CD14-positive monocyte (primary cell): ENCODE data around the gene ARHGAP32. TPM values are rescaled to one million over a fixed set of nuclear protein-coding genes. Genes with fewer than 3 reads are reported as not detected.

Experiments
- DNase-seq, 3 donors: peaks; one replicate each; pipeline ENCODE4 v3.0.0-alpha.2; 2011 to 2022
- H2AFZ ChIP-seq: 2 replicates; pipeline ENCODE4 v1.6.0; 2012; ENCODE audit warnings: mild to moderate bottlenecking, low read depth, low read length, inconsistent platforms; ENCODE audit not compliant: insufficient read depth, poor library complexity, severe bottlenecking
- H3K27ac ChIP-seq, 2 donors: 1 replicate in 1 of 2; 2 replicates in 1 of 2; pipeline ENCODE4 v1.5.1; 2012 to 2013; ENCODE audit warnings: low read length in 2 of 2, control low read depth in 1 of 2, inconsistent platforms in 1 of 2, low read depth in 1 of 2, mild to moderate bottlenecking in 1 of 2
- H3K27me3 ChIP-seq, 2 donors: one replicate each; pipeline versions ENCODE4 v1.6.0 to v1.6.1; 2011 to 2013; ENCODE audit warnings: low read length in 2 of 2; ENCODE audit not compliant: control insufficient read depth in 2 of 2, insufficient read depth in 2 of 2
- H3K36me3 ChIP-seq, 2 donors: replicated peaks in 1 of 2; 1 replicate in 1 of 2; 2 replicates in 1 of 2; pipeline versions ENCODE4 v1.5.1 to v1.6.1; 2012 to 2013; ENCODE audit warnings: low read length in 2 of 2, control low read depth in 1 of 2, inconsistent platforms in 1 of 2, mild to moderate bottlenecking in 1 of 2; ENCODE audit not compliant: insufficient read depth in 2 of 2, control insufficient read depth in 1 of 2
- H3K4me1 ChIP-seq, 2 donors: 1 replicate in 1 of 2; 2 replicates in 1 of 2; pipeline versions ENCODE4 v1.5.1 to v1.6.1; 2012 to 2013; ENCODE audit warnings: low read length in 2 of 2, control low read depth in 1 of 2, inconsistent platforms in 1 of 2, mild to moderate bottlenecking in 1 of 2, moderate library complexity in 1 of 2; ENCODE audit not compliant: insufficient read depth in 2 of 2, control insufficient read depth in 1 of 2
- H3K4me2 ChIP-seq: replicated peaks from 2 replicates; pipeline ENCODE3; 2012; ENCODE audit warnings: low read length, moderate library complexity, mild to moderate bottlenecking; ENCODE audit not compliant: poor library complexity, severe bottlenecking; ENCODE audit errors: extremely low read depth
- H3K4me3 ChIP-seq, 3 experiments: fragments of 200-600 bp in 1 of 3; sonication (generic) in 1 of 3; replicated peaks in 1 of 3; 1 replicate in 2 of 3; 2 replicates in 1 of 3; pipeline ENCODE4 v1.5.1; 2011 to 2013; ENCODE audit warnings: low read length in 3 of 3, mild to moderate bottlenecking in 3 of 3, control low read depth in 2 of 3, low read depth in 2 of 3, inconsistent platforms in 1 of 3, moderate library complexity in 1 of 3
- H3K79me2 ChIP-seq: 2 replicates; pipeline ENCODE4 v1.6.0; 2012; ENCODE audit warnings: mild to moderate bottlenecking, control low read depth, inconsistent platforms, low read length, moderate library complexity; ENCODE audit not compliant: insufficient read depth
- H3K9ac ChIP-seq: 2 replicates; pipeline ENCODE4 v1.6.0; 2017; ENCODE audit warnings: low read length, mild to moderate bottlenecking; ENCODE audit not compliant: insufficient read depth, poor library complexity, severe bottlenecking
- H3K9me3 ChIP-seq, 2 donors: replicated peaks in 1 of 2; 1 replicate in 1 of 2; 2 replicates in 1 of 2; pipeline versions ENCODE4 v1.5.1 to v1.6.1; 2012 to 2013; ENCODE audit warnings: low read length in 2 of 2, control low read depth in 1 of 2; ENCODE audit not compliant: control insufficient read depth in 1 of 2, insufficient read depth in 1 of 2
- H4K20me1 ChIP-seq: 2 replicates; pipeline ENCODE4 v1.6.0; 2012; ENCODE audit warnings: mild to moderate bottlenecking, low read length, control low read depth, moderate library complexity; ENCODE audit not compliant: insufficient read depth
- H3K27ac Mint-ChIP-seq, 7 donors: one replicate each; pipeline ENCODE4 v1.8.0; 2020; ENCODE audit warnings: mild to moderate bottlenecking in 7 of 7, mixed read lengths in 7 of 7, moderate library complexity in 6 of 7, inconsistent platforms in 2 of 7
- H3K27me3 Mint-ChIP-seq, 3 donors: one replicate each; pipeline ENCODE4 v1.8.0; 2021 to 2022; ENCODE audit warnings: low read depth in 3 of 3, mild to moderate bottlenecking in 3 of 3, mixed read lengths in 3 of 3, moderate library complexity in 3 of 3, inconsistent platforms in 1 of 3
- H3K36me3 Mint-ChIP-seq, 2 donors: one replicate each; pipeline ENCODE4 v1.8.0; 2020; ENCODE audit warnings: mixed read lengths in 2 of 2, inconsistent platforms in 1 of 2, mild to moderate bottlenecking in 1 of 2
- H3K4me1 Mint-ChIP-seq: one replicate; pipeline ENCODE4 v1.8.0; 2020; ENCODE audit warnings: mild to moderate bottlenecking, mixed read lengths
- H3K4me3 Mint-ChIP-seq, 2 donors: one replicate each; pipeline ENCODE4 v1.8.0; 2020; ENCODE audit warnings: mild to moderate bottlenecking in 2 of 2, mixed read lengths in 2 of 2, moderate library complexity in 1 of 2
- H3K9me3 Mint-ChIP-seq, 7 donors: one replicate each; pipeline ENCODE4 v1.8.0; 2020 to 2022; ENCODE audit warnings: mixed read lengths in 7 of 7, mild to moderate bottlenecking in 6 of 7, moderate library complexity in 6 of 7, inconsistent platforms in 2 of 7
- CTCF ChIP-seq: fragments of 200-600 bp; IDR thresholded peaks from one replicate; pipeline ENCODE4 v1.8.0; 2022; ENCODE audit warnings: antibody characterized with exemption, mild to moderate bottlenecking
- WGBS: methylation state at CpG from one replicate; pipeline ENCODE4 v1.1.5; 2013; ENCODE audit warnings: missing lambda C conversion rate; ENCODE audit not compliant: insufficient coverage; 5-methylcytosine and 5-hydroxymethylcytosine counted together
- intact Hi-C, 2 donors: fragments of 100-400 bp; cut with micrococcal nuclease; formaldehyde crosslinking; loops; one replicate each; pipeline versions ENCODE4 v1.15.0 to v1.15.1; 2023
- polyA plus RNA-seq, 3 donors: library from polyadenylated mRNA; depleted of rRNA in 1 of 3; unstranded in 2 of 3; stranded (reverse) in 1 of 3; fragments of 300-500 nt in 2 of 3; fragments of >200 nt in 1 of 3; fragmentation: Illumina TruSeq in 2 of 3; gene quantifications; 1 replicate in 2 of 3; 2 replicates in 1 of 3; pipeline ENCODE4 v1.2.3, GENCODE V29; 2012 to 2021

The ARHGAP32 gene
- polyA plus RNA-seq, 3 donors = 0.13 to 3.4 (median 0.72) TPM

- H3K4me1 Mint-ChIP-seq = peaks cover 5% of the 10 kb centered on the region
- DNase-seq = no peak
These were observed 224.5 kb downstream of the ARHGAP32 start for GRCh38 chr11:128967578-128967977.

GRCh38 chr11:128965485-128965884 is 226.6 kb downstream of the ARHGAP32 start:
- intact Hi-C loops = no loop called here
- Histone ChIP-seq H3K4me3 (no peak overlapping the region), H3K36me3 (peaks cover 5 to 18% of the 10 kb centered on the region in 2 donors), H3K4me2 (no peak overlapping the region), H2AFZ (no peak overlapping the region), H3K4me1 (no peaks in the 10 kb centered on the region), H3K9me3 (no peaks in the 10 kb centered on the region), H4K20me1 (no peaks in the 10 kb centered on the region), H3K27ac (no peak overlapping the region), H3K27me3 (no peaks in the 10 kb centered on the region), H3K9ac (no peak overlapping the region), H3K79me2 (no peaks in the 10 kb centered on the region)
- H3K27me3 Mint-ChIP-seq = no peaks in the 10 kb centered on the region
- H3K9me3 Mint-ChIP-seq = no peaks in the 10 kb centered on the region
- no peak for DNase-seq
- WGBS = 21% methylated on average over 2 of the region's 4 CpGs
- no peak overlapping the region for H3K4me3 Mint-ChIP-seq
- H3K36me3 Mint-ChIP-seq = peaks cover 13 to 22% of the 10 kb centered on the region in 2 donors
- peaks cover 5% of the 10 kb centered on the region for H3K4me1 Mint-ChIP-seq
- no peak for TF ChIP-seq CTCF
- no peak overlapping the region for H3K27ac Mint-ChIP-seq

More at GRCh38 chr11:128967578-128967977, 224.5 kb downstream of the ARHGAP32 start:
- no peak overlapping the region for H3K9ac ChIP-seq
- H3K4me3 ChIP-seq = no peak overlapping the region
- Mint-ChIP-seq H3K36me3 (peaks cover 21 to 40% of the 10 kb centered on the region in 2 donors), H3K9me3 (no peaks in the 10 kb centered on the region), H3K27ac (no peak overlapping the region), H3K4me3 (no peak overlapping the region), H3K27me3 (no peaks in the 10 kb centered on the region)
- no peak overlapping the region for H2AFZ ChIP-seq
- no peaks in the 10 kb centered on the region for H4K20me1 ChIP-seq
- no peaks in the 10 kb centered on the region for H3K4me1 ChIP-seq
- H3K27me3 ChIP-seq = no peaks in the 10 kb centered on the region
- H3K79me2 ChIP-seq = no peaks in the 10 kb centered on the region
- intact Hi-C loops = no loop called here
- TF ChIP-seq CTCF = no peak
- 100% methylated on average over 1 of the region's 6 CpGs for WGBS
- H3K9me3 ChIP-seq = no peaks in the 10 kb centered on the region
- H3K36me3 ChIP-seq = peaks cover 14 to 34% of the 10 kb centered on the region in 2 donors
- H3K27ac ChIP-seq = no peak overlapping the region
- H3K4me2 ChIP-seq = no peak overlapping the region
